HG02943 (cell line): ENCODE results near the gene NCAPD3.
A peak's percentile ranks its signal among the peaks of the same experiment; 100 is the strongest.
"Not testable (repeated sequence)": the region's sequence is repeated elsewhere in the genome, so short reads cannot be mapped to it uniquely, and the experiment has no call there.

Source experiments
- ATAC-seq: cut with Tn5 transposase; IDR thresholded peaks from one replicate; pipeline ENCODE4 v1.9.1; 2021; ENCODE audit warnings: mild to moderate bottlenecking, low read depth, moderate library complexity; ENCODE audit not compliant: unreplicated experiment

Gene NCAPD3, protein sequence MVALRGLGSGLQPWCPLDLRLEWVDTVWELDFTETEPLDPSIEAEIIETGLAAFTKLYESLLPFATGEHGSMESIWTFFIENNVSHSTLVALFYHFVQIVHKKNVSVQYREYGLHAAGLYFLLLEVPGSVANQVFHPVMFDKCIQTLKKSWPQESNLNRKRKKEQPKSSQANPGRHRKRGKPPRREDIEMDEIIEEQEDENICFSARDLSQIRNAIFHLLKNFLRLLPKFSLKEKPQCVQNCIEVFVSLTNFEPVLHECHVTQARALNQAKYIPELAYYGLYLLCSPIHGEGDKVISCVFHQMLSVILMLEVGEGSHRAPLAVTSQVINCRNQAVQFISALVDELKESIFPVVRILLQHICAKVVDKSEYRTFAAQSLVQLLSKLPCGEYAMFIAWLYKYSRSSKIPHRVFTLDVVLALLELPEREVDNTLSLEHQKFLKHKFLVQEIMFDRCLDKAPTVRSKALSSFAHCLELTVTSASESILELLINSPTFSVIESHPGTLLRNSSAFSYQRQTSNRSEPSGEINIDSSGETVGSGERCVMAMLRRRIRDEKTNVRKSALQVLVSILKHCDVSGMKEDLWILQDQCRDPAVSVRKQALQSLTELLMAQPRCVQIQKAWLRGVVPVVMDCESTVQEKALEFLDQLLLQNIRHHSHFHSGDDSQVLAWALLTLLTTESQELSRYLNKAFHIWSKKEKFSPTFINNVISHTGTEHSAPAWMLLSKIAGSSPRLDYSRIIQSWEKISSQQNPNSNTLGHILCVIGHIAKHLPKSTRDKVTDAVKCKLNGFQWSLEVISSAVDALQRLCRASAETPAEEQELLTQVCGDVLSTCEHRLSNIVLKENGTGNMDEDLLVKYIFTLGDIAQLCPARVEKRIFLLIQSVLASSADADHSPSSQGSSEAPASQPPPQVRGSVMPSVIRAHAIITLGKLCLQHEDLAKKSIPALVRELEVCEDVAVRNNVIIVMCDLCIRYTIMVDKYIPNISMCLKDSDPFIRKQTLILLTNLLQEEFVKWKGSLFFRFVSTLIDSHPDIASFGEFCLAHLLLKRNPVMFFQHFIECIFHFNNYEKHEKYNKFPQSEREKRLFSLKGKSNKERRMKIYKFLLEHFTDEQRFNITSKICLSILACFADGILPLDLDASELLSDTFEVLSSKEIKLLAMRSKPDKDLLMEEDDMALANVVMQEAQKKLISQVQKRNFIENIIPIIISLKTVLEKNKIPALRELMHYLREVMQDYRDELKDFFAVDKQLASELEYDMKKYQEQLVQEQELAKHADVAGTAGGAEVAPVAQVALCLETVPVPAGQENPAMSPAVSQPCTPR (N-terminal part only)

DNA sequence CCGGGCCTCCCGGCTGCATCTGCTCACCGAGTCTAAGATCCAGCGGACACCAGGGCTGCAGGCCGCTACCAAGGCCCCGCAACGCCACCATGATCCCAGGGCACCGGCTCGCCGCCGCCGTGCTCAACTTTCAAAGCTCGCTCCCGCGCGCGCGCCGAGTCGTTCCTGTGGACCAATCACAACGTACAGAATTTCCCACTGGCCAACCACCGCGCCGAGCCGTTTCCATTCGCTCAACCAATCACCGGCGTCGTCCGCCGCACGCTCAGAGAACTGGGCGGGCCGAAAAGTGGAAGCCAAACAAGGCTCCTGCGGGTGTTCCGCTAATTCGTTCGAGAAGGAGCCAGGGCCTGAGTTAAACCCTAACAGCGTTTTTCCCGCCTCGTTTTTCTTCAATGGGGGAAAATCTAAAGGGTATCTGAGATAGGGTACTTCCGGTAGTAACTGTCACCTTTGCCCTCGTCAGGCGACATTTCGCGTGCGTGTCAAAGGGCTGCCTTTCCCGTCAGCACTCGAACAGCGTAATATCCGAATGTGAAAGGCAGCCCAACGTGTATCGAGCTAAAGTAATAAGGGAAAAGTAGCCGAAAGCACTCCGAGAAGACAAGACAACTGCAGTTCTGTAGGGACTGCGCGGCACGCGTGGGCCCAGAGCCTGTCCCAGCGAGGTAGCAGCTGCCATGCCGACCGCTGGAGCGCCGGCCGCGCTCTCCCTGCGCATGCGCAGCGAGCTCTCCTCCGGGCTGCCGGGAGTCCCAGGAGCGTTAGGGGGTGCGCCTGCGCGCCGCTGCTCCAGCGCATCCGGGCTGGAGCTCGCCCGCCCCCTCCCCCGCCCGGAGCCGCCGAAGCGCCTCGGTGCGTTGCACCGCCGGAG, at the start of gene NCAPD3, which contains the start of gene VPS26B:
Gene NCAPD3 (minus strand): TSS at position 132 of the 874 bp plus-strand sequence. CDS start 41 bp downstream, at position 91.
Gene VPS26B (plus strand): TSS at position 836 of the 874 bp plus-strand sequence. CDS start 452 bp downstream, outside the sequence.
- ATAC-seq, result peak; percentile 75

GRCh38 chr11:134273317-134273712, 49.5 kb upstream of the NCAPD3 start:
- ATAC-seq, result no peak

- ATAC-seq, result no peak
Observed at GRCh38 chr11:134272381-134273316, 48.9 kb upstream of the NCAPD3 start.

DNA sequence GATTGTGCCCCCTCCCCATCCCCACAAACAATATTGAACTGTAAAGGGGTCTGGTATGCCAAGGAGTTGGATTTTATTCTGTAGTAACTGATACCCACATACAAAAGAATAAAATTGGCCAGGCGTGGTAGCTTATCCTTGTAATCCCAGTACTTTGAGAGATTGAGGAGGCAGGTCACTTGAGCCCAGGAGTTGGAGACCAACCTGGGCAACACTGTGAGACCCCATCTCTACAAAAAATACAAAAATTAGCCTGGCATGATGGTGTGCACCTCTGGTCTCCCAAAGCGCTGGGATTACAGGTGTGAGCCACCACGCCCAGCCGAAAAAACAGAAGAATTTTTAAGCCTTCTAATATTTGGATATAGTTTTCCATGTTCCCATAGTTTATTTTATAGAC, 48.2 kb upstream of the NCAPD3 start:
- no peak for ATAC-seq

- no peak for ATAC-seq
Observed at GRCh38 chr11:134270250-134270714, 46.5 kb upstream of the NCAPD3 start.

DNA sequence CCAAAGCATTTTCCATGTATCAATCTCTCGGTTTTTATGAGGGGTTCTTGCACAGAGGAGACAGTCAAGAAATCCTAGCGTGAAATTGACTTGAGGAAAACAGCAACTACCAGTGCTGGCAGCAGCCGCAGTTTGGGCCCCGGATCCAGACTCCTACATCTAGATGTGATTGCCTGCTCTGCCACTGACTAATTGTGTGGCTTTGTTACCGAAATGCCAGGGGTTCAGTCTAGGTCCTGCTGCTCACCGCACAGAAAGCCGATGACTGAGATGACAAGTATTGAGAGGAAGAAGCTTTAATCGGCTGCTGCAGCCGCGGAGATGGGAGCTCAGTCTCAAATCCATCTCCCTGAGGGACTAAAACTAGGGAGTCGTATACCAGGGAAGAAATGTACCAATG, 44.2 kb upstream of the NCAPD3 start:
- no peak for ATAC-seq

- ATAC-seq, result no peak
Observed at GRCh38 chr11:134267461-134267860, 43.7 kb upstream of the NCAPD3 start.

DNA sequence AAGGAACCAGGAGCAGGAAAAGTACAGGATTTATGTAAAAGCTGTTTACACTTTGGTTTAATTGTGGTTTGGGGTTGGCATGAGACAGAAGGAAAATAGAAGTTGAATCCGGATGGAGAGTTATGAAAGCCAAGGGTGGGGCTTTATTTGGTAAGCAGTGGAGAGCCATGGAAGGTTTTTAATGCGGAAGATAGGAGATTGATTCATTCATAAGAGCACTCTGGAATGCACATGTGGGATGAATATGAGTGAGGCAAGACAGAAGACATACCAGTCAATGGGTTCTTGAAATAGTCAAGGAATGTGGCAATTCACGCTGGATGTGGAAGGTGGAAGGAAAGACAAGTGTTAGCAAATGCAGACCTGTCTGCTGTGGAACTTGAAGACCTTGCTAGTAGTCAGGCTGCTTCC, 43.1 kb upstream of the NCAPD3 start:
- ATAC-seq, result no peak

DNA sequence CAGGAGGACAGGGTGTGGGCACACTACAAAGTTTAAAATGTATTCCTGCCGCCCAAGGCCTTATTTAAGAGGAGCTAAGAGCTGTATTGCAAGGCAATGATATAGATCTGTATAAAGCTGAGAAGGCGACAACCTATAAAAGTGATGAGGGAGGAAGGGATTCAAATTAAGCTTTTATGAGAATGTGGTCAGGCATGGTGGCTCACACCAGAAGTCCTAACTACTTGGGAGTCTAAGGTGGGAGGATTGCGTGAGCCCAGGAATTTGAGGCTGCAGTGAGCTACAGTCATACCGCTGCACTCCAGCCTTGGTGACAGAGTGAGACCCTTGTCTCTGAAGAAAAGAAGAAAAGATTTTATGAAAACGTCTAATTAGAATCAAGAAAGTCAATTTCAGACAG, 42.7 kb upstream of the NCAPD3 start:
- ATAC-seq, result no peak

DNA sequence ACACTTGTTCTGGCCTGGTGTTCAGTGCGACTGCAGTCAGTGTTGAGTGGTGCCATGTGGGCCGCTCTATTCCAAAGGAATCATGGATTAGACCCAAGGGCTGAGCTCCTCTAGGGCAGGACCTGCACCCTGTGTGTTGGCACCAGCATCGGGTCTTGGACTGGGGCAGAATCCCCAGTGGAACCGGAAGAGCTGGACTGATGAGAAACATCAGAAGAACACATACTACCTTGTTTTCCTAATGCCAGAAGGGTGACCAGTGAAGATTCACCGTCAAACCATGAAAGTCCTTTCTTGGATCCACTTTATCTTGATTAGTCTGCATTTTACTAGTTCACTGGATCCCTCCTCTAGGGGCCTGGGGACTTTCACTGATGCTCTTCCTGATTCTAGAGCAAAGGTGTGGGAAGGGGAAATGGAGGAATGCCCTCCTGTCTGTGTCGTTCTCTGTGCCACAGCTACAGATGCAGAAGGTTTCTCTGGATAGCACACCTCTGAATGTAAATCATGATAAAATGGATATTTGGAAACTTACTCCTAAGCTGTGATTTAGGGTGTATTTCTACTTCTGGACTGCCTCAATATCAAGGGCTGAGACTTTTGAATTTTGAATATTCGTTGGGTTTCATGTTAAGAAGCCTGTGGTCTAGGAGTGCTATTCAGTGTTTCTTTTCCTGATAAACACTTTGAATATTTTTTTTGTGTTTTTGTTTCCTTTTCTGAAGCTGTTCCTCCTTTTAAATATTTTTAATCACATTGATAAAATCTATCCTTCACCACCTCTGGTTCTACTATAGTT, 41.4 kb upstream of the NCAPD3 start:
- ATAC-seq, result no peak

- ATAC-seq, result no peak
Observed at GRCh38 chr11:134261626-134262488, 38.1 kb upstream of the NCAPD3 start.

DNA sequence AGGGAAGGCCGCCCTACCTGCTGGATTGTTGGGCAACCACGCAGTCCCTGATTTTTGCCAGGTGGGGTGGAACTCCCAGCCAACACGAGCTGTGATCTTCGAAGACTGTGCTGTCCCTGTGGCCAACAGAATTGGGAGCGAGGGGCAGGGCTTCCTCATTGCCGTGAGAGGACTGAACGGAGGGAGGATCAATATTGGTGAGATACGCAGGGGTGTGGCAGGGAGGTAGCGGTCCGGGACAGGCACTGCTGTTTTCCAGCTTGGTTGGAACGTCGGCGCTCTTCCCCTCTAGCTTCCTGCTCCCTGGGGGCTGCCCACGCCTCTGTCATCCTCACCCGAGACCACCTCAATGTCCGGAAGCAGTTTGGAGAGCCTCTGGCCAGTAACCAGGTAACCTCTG, 37.2 kb upstream of the NCAPD3 start:
- ATAC-seq, result no peak

- ATAC-seq, result no peak
Observed at GRCh38 chr11:134260503-134260902, 36.7 kb upstream of the NCAPD3 start.

DNA sequence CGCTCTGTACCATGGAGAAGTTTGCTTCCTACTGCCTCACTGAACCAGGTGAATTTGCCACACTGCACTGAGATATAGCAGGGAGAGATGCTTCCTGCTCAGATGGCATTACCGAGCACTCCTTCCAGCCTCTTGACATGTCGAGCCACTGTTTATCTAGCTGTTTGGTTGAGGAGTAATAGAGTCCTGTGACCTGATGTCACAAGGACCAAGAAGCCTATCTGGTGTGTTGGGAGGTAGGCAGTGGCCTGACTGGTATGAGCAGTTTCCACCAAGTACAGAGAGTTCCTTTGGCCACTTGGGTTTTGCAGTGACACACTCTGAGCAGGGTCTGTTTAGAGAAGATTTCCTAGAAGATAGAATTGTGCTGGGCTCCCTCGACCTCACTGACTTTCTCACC, 34.8 kb upstream of the NCAPD3 start:
- no peak for ATAC-seq

GRCh38 chr11:134257101-134257500, 33.3 kb upstream of the NCAPD3 start:
- ATAC-seq, result no peak

DNA sequence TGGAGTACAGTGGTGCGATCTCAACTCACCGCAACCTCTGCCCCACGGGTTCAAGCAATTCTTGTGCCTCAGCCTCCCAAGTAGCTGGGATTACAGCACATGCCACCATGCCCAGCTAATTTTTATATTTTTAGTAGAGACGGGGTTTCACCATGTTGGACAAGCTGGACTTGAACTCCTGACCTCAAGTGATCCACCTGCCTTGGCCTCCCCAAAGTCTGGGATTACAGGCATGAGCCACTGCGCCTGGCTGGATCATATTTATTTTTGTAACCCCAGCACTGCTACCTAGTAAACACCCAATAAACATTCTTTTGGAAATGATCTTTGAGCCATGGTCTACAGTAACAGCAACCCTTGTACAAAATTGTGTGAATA, 31.4 kb upstream of the NCAPD3 start:
- not testable (repeated sequence) for ATAC-seq
